ENCODE results near the gene ECSIT.
A peak's percentile ranks its signal among the peaks of the same experiment; 100 is the strongest.
"Not testable (repeated sequence)": the region's sequence is repeated elsewhere in the genome, so short reads cannot be mapped to it uniquely, and the experiment has no call there.

Gene ECSIT, protein sequence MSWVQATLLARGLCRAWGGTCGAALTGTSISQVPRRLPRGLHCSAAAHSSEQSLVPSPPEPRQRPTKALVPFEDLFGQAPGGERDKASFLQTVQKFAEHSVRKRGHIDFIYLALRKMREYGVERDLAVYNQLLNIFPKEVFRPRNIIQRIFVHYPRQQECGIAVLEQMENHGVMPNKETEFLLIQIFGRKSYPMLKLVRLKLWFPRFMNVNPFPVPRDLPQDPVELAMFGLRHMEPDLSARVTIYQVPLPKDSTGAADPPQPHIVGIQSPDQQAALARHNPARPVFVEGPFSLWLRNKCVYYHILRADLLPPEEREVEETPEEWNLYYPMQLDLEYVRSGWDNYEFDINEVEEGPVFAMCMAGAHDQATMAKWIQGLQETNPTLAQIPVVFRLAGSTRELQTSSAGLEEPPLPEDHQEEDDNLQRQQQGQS

DNA sequence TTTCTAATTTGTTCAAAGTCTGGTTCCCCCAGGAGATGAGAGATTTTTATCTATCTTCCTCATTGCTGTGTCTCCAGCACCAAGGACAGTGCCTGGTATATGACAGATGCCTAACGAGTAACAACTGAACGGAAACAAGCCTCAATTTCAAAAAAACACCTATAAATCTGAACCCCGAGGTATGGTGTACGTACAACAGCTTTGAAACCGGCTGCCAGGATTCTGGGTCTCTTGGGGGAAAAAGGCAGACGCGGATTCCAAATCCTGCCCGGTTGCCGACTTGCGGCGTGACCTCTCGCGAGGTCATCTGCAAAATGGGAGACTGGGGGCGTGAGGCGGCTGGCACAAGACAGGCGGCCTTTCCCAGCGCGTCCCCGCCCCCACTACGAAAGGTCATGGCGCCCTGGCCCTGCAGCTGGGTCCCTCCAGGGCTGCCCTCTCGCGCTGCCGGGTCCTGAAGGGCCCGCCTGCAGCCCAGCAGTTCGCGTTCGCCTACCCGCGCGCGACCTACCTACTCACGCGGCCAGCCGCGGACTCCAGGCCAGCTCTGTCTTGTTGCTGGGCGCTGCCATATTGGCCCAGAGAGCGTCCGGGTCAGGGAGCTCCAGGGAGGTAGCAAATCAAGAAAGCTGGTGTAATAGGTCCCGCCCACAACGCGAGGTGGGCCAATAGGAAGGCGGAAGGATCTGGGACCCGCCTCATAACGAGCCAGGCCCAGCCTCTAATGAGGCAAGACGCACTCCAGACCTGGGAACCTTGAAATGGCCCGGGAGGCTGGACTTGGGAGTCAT lies at the start of gene ECSIT:
Gene ECSIT (minus strand): TSS at position 584 of the 791 bp plus-strand sequence. CDS start 9,964 bp downstream, outside the sequence.
- intact Hi-C loops (cut with DNase I): no loop called here

DNA sequence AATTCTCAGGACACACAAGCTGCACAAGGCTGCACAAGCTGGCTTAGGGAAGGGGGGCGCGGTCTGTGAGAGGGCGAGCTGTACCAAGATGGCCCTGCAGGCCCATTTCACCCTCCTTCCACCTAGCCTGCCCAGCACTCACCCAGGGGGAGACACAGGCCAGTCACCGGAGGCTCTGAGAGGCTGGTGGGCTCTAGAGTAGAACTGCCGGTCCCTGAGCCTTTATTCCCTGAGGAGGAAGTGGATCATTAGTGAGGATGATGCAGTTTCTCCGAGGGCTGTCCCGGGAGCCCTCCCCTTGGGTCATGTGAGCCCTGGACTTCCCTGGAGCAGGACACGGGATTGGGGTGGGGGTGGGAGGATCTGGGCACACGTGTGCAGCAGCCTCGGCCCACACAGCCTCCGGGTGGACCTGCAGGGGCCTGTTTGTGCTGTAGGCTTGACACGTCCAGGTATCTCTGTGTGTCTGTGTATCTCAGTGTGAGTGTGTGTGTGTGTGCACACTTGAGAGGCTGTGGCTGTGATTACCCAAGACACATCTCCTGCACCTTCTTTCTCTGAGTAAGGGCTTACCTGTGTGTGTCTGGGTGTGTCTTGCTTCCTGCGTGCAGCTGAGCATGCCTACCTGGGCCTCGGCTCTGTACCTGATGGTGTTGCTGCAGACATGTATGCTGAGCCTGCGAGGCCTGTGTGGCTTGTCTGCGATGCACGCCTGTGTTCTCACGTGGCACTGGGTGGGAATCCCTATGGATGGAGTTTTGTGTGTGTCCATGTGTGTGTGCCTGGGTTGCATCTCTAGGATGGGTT lies 48.7 kb upstream of the ECSIT start, which contains the start of gene ACP5:
Gene ACP5 (minus strand): TSS at position 195 of the 807 bp plus-strand sequence. CDS start 328 bp downstream, outside the sequence.
- intact Hi-C loops (cut with DNase I): no loop called here
- DNase-seq: no peak

More for the DNA sequence above, at the start of gene ECSIT:
- peak; percentile 93 to 99 (median 98) for DNase-seq

DNA sequence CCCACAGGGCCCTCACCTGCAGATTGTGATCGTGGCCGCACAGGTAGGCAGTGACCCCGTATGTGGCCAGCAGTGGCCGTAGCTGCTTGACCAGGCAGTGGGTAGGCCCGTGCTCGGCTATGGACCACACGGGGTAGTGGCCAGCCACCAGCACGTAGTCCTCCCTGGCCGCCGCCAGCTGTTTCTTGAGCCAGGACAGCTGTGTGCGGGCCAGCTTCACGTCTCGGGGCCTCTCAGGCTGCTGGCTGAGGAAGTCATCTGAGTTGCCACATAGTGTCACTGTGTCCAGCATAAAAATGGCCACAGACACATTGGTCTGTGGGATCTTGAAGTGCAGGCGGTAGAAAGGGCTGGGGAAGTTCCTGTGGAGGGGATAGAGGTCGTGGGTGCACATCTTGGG lies 47.3 kb upstream of the ECSIT start:
- DNase-seq: no peak
- intact Hi-C loops (cut with DNase I): no loop called here

DNA sequence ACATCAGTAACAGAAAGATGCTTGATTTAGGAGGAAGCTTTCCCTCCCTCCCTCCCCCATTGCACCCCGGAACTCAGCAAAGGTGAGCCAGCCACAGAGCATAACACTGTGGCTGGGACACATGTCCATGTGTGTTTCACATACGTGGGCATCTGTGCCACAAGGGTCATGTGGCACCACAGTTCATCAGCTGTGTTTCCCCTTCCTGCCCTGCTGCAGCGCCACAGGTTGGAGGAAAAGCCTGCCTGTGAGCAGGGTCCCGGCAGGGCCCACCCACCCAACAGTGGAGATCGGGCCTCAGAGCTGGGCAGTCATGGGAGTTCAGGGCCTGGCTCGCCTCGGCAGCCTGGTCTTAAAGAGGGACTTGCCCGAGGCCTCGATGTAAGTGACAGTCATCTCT lies 45.8 kb upstream of the ECSIT start:
- intact Hi-C loops (cut with DNase I): no loop called here

DNA sequence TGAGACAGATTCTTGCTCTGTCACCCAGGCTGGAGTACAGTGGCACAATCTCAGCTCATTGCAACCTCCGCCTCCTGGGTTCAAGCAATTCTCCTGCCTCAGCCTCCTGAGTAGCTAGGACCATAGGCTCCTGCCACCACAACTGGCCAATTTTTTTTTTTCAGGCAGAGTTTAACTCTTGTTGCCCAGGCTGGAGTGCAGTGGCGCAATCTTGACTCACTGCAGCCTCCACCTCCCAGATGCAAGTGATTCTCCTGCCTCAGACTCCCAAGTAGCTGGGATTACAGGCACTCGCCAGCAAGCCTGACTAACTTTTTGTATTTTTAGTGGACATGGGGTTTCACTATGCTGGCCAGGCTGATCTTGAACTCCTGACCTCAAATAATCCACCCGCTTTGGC lies 44.8 kb upstream of the ECSIT start:
- DNase-seq; intact Hi-C loops (cut with DNase I): not testable (repeated sequence)

More for the DNA sequence above, 45.8 kb upstream of the ECSIT start:
- DNase-seq: no peak

DNA sequence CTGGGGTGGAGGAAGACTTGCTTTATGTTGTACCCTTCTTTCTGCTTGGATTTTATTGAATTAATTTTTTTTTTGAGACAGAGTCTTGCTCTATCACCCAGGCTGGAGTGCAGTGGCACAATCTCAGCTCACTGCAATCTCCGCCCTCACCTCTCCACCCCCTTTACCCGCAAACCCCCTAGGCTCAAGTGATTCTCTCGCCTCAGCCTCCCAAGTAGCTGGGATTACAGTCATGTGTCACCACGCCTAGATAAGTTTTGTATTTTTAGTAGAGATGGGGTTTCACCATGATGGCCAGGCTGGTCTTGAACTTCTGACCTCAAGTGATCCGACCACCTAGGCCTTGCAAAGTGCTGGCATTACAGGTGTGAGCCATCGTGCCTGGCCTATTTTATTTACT lies 44.4 kb upstream of the ECSIT start:
- intact Hi-C loops (cut with DNase I): not testable (repeated sequence)

DNA sequence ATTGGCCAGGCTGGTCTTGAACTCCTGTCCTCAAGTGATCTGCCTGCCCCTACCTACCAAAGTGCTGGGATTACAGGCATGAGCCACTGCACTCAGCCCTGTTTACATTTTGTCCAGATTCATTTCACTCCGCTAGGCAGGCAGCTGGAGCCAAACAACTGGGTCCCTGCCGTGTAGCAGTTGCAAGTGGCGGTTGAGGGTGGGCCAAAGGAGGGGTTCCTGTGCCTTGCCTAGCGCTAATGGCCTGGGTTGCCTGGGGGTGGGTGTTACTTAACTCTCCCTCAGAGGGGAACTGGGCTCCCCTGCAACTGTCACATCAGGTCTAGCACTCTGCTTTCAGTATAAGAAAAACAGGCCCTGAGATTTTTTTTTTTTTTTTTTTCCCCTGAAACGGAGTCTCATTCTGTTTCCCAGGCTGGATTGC lies 41.1 kb upstream of the ECSIT start:
- intact Hi-C loops (cut with DNase I): no loop called here
- DNase-seq: no peak

More for the DNA sequence above, 44.4 kb upstream of the ECSIT start:
- DNase-seq: not testable (repeated sequence)

DNA sequence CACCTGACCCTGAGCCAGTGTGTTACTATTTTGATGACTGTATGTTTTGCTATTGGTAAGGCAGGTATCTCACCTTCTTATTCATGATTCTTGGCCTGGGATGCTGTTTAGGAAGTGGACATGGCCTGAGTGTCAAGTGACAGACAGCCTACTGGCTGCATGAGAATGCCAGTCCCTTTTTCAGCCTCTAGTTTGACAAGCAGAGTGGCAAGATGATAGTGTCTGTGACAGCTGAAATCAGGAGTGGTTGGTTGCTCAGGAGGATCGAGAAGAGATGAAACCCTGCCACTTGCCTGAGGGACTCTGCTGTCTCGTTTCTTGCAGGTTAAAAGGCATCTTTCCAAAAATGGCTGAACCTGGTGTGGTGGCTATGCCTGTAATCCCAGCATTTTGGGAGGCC lies 37.2 kb upstream of the ECSIT start:
- intact Hi-C loops (cut with DNase I): no loop called here
- DNase-seq: no peak

DNA sequence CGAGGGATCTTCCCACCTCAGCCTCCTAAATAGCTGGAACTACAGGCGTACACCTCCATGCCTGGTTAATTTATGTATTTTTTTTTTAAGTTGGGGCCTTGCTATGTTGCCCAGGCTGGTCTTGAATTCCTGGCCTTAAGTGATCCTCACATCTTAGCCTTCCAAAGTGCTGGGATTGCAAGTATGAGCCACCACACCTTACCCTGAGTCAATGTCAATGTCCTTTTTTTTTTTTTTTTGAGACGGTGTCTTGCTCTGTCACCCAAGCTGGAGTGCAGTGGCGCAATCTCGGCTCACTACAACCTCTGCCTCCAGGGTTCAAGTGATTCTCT lies 36.7 kb upstream of the ECSIT start:
- not testable (repeated sequence) for DNase-seq

DNA sequence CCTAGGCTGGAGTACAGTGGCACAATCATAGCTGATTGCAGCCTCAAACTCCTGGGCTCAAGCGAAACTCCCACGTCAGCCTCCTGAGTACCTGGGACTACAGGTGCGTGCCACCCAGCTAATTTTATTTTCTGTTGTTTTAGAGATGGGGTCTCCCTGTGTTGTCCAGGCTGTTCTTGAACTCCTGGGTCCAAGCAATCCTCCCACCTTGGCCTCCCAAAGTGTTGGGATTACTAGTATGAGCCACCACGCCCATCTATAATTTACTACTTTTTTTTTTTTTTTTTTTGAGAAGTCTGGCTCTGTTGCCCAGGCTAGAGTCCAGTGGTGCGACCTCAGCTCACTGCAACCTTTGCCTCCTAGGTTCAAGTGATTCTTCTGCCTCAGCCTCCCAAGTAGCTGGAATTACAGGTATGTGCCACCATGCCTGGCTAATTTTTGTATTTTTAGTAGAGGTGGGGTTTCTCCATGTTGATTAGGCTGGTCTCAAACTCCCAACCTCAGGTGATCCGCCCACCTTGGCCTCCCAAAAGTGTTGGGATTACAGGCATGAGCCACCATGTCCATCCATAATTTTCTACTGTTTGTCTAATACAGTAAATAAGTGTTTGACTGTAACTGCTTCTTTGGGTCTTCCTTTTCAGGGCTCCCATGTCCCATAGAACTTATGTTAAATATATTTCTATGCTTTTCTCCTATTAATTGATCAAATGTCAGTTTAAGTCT lies 35.3 kb upstream of the ECSIT start:
- intact Hi-C loops (cut with DNase I); DNase-seq: not testable (repeated sequence)

More for the DNA sequence above, 36.7 kb upstream of the ECSIT start:
- intact Hi-C loops (cut with DNase I): not testable (repeated sequence)

DNA sequence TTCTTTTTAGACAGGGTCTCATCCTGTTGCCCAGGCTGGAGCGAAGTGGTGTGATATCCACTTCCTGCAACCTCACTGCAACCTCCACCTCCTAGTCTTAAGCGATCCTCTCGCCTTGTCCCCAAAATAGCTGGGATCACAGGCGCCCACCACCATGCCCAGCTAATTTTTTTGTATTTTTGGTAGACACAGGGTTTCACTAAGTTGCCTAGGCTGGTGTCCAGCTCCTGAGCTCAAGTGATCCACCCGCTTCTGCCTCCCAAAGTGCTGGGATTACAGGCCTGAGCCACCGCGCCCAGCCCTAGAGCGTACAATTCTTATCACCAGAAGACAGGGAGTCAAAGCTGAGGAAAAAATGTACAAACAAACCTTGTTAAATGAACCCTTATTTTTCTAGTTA lies 34.6 kb upstream of the ECSIT start:
- intact Hi-C loops (cut with DNase I): no loop called here
- no peak for DNase-seq

DNA sequence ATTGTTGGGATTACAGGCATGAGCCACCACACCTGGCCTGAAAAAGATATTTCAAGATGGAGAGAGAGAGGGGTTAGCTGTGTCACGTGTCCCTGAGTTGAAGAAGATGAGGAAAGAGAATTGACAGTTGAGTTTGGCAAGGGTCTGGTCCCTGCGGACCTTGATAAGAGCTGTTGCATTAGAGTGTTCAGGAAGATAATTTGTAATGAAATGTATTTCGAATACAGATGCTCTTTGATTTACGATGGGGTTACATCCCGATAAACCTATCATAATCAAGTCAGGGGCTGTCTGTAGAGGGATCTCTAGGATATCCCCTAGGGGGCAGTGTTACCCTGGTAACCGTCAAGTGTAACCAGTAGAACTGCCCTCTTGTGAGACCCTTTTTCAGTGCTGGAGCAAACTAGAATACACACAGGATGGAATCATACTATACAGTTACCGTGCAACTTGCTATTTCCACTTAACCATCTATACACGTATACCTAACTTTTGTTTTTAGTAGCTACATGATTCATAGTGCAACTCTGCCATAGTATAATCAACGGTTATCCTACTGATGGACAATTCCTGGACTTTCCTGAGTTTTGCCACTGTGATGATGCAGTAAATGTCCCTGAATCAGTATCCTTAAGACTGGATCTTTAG lies 31.6 kb upstream of the ECSIT start:
- intact Hi-C loops (cut with DNase I): no loop called here
- DNase-seq: peak in 28 of 42 donors; percentile 22 to 82 (median 54)

DNA sequence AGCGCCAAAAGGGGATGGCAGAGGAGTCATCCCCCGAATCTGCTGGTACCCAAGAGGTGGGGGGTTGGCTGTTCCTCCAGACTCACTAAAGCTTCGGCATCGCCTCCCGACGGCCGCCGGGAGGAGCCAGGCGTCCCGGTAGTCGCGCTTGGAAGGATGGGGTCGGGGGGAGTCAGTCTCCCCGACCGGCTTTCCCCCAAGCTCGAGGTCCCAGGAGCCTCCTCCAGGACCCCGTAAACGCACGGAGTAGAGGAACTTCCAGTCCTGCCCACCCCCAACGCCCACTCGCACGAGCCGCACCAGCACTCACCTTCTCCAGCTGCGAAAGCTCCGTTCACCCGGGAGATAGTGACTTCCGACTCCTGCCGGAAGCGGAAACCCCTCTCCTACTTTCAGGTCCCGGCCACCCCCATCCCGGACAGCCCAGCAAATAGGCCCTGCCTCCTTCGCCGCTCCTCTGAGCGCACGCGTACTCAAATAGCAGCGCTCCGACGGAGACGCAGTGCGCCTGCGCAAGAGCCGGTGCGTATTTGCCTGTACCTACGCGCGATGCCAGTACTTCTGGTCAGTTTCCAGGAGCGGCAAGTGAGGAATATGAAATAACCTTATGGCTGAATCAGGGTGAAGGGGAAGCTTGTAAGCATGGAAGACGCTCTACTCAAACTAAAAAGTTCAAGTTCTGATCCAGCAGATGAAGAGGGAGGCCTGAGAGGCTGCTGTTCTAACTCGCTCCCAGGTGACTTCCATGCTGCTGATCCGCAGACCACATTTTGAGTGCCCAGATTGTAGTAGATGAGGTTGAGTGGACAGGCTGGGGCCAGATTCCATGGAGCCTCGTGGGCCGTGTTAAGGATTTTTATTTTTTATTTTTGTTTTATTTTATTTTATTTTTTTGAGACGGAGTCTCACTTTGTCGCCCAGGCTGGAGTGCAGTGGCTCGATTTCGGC lies 30.2 kb upstream of the ECSIT start, which contains the start of gene ELOF1:
Gene ELOF1 (minus strand): TSS at position 350 of the 948 bp plus-strand sequence. CDS start 4,883 bp downstream, outside the sequence.
- peak; percentile 95 to 99 (median 98) for DNase-seq
- intact Hi-C loops (cut with DNase I): loop anchor here (5.0 kb wide), 1 partner anchor 52 kb away; the partner anchor contains the start of gene ZNF653

DNA sequence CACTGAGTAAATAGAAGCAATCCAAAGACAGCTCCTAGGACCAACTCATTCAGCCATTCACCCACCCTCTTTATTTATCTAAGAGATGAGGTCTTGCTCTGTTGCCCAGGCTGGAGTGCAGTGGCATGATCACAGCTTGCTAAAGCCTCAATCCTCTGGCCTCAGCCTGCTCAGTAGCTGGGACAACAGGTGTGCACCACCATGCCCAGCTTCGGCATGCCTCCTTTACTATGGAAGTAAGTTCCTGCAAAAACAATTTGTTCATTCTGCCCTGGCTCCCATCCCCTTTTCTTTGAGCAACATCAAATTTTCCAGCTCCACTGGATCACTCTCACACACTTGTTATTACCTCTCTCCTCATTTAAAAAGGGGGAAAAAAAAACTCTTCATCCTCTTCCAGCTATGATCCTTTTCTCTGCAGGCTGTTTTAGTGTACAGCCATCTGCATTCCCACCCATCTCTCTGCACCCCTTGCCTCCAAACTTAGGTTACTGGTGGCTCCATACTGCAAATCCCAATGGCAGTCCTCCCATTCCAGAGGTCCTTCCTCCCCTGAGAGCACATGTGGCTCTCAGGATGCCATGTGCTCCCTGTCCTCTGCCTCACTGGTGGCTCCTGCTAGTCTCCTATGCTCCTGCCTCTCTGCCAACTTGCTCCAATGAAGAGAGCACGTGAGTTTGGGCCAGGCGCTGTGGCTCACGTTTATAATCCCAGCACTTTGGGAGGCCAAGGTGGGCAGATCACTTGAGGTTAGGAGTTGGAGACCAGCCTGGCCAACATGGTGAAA lies 27.9 kb upstream of the ECSIT start:
- intact Hi-C loops (cut with DNase I): loop anchor here (5.0 kb wide), 1 partner anchor 50 kb away; the partner anchor contains the start of gene ZNF653
- DNase-seq: no peak

DNA sequence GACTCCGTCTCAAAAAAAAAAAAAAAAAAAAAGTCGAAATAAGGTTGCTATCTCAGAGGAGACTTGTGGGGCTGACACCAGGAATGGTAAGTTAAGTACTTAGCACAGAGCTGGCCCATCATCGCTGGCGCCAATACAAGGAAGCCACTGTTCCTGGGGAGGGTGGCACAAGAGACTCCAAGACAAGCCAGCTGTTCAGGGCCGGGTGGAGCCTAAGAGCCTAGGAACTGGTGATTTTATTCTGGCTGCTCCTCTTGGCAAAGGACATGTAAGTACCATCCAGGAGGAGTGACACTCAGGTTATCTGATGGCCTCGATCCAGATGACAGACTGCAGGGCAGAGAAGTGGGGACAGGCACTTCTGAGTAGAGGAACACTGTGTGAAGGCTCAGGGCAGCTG lies 26.3 kb upstream of the ECSIT start:
- intact Hi-C loops (cut with DNase I): loop anchor here (5.0 kb wide), 1 partner anchor 48 kb away; the partner anchor contains the start of gene ZNF653
- peak in 11 of 42 donors; percentile 10 to 55 (median 30) for DNase-seq

DNA sequence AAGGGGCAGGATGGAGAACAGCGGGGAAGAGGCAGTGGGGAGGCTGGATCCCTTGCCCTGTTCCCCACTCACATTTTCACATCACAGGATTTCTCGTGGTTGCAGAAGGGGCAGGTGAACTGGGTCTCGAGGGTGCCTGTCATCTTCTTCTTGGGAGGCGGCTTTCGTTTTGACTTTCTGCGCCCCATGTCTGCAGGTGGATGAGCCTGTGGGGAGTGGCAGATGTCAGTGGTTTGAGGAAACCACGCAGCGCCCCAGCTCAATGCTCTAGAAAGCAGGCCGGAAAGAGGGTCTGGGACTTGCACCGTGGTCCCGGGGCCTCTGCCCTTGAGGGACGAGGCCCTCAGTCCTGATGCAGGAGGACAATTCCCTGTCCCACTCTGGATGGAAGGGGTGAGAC lies 25.2 kb upstream of the ECSIT start:
- intact Hi-C loops (cut with DNase I): no loop called here
- DNase-seq: no peak

All from head of caudate nucleus (tissue), 42 donors.